BLaER1 (cell line): ENCODE measurements around the gene OLFML1.
A peak's percentile ranks its signal among the peaks of the same experiment; 100 is the strongest.

ENCODE experiments used
- H3K27ac ChIP-seq: shearing (Covaris generic); formaldehyde crosslinking; 2 replicates; pipeline ENCODE4 v1.8.1; 2022
- H3K27me3 ChIP-seq: shearing (Covaris generic); formaldehyde crosslinking; 2 replicates; pipeline ENCODE4 v1.8.1; 2022
- H3K36me3 ChIP-seq: shearing (Covaris generic); formaldehyde crosslinking; 2 replicates; pipeline ENCODE4 v1.8.1; 2022
- H3K4me1 ChIP-seq: shearing (Covaris generic); formaldehyde crosslinking; 2 replicates; pipeline ENCODE4 v1.8.1; 2022
- H3K4me2 ChIP-seq: shearing (Covaris generic); formaldehyde crosslinking; 2 replicates; pipeline ENCODE4 v1.8.1; 2022
- H3K4me3 ChIP-seq: shearing (Covaris generic); formaldehyde crosslinking; 2 replicates; pipeline ENCODE4 v1.8.1; 2022
- H3K9ac ChIP-seq: shearing (Covaris generic); formaldehyde crosslinking; 2 replicates; pipeline ENCODE4 v1.8.1; 2022
- H3K9me3 ChIP-seq: shearing (Covaris generic); formaldehyde crosslinking; 2 replicates; pipeline ENCODE4 v1.8.1; 2022
- H4K20me1 ChIP-seq: shearing (Covaris generic); formaldehyde crosslinking; 2 replicates; pipeline ENCODE4 v1.8.1; 2022
- Cebpa-rat ChIP-seq: shearing (Covaris generic); IDR thresholded peaks from 2 replicates; pipeline ENCODE4 v1.8.1; 2022

Gene OLFML1

DNA sequence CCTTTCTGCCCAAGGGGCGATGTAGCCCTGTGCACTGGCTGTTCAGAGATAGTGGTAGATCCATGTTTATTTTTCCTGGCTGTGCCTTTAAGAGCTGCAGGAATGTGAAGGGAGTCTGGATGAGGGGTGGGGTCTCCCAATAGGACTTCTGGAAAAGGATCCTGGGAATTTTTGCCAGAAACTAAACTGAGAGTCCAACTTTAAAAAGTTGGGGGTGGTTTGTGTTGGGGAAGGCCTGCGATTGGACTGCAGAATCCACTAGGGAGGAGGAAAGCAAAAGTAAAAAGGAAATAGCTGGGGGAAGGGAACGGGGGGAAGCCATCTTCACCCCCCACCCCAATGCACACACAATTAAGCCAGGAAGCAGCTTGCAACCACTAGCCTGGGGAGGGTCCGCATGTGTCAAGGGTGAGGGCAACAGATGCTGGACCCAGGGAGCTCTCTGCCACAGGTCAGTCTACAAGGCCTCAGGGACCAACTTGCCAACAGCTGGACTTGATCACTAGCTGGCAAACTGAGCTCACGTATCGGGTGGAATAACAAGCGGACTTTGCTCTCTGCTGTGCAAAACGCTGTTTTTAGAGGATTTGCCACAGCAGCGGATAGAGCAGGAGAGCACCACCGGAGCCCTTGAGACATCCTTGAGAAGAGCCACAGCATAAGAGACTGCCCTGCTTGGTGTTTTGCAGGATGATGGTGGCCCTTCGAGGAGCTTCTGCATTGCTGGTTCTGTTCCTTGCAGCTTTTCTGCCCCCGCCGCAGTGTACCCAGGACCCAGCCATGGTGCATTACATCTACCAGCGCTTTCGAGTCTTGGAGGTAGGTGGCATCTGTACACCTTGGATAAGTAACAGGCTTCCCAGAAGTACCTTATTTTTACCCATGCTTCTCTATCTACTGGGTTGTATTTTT lies at the start of gene OLFML1:
TSS of gene OLFML1 (plus strand) at position 321 of the 912 bp plus-strand sequence. CDS start at position 691, 370 bp downstream.
- TF ChIP-seq Cebpa-rat = no peak
- no peak within 1 kb of the TSS for H3K27ac ChIP-seq
- H4K20me1 ChIP-seq = no peaks in the 10 kb centered on the region
- H3K9ac ChIP-seq = no peak within 1 kb of the TSS
- H3K36me3 ChIP-seq = no peaks in the 10 kb centered on the region
- H3K4me2 ChIP-seq = no peak within 1 kb of the TSS
- no peaks in the 10 kb centered on the region for H3K9me3 ChIP-seq
- H3K4me1 ChIP-seq = peaks cover 7% of the 10 kb centered on the region; the same call in 1 of the 2 replicates
- H3K4me3 ChIP-seq = no peak within 1 kb of the TSS
- no peaks in the 10 kb centered on the region for H3K27me3 ChIP-seq

GRCh38 chr11:7436146-7436545 lies 49.2 kb upstream of the OLFML1 start:
- no peaks in the 10 kb centered on the region for H3K27me3 ChIP-seq
- no peaks in the 10 kb centered on the region for H4K20me1 ChIP-seq
- H3K4me1 ChIP-seq = peaks cover 14% of the 10 kb centered on the region
- no peaks in the 10 kb centered on the region for H3K36me3 ChIP-seq
- H3K27ac ChIP-seq = no peak overlapping the region
- no peak overlapping the region for H3K4me3 ChIP-seq
- no peaks in the 10 kb centered on the region for H3K9me3 ChIP-seq
- H3K9ac ChIP-seq = no peak overlapping the region
- TF ChIP-seq Cebpa-rat = no peak
- H3K4me2 ChIP-seq = peak overlapping the region; percentile 24

GRCh38 chr11:7436657-7437056 lies 48.6 kb upstream of the OLFML1 start:
- H3K9ac ChIP-seq = no peak overlapping the region
- H4K20me1 ChIP-seq = no peaks in the 10 kb centered on the region
- no peak for TF ChIP-seq Cebpa-rat
- H3K4me3 ChIP-seq = no peak overlapping the region
- peaks cover 14% of the 10 kb centered on the region for H3K4me1 ChIP-seq
- no peaks in the 10 kb centered on the region for H3K27me3 ChIP-seq
- no peaks in the 10 kb centered on the region for H3K9me3 ChIP-seq
- H3K36me3 ChIP-seq = no peaks in the 10 kb centered on the region
- H3K4me2 ChIP-seq = peak overlapping the region; percentile 24
- no peak overlapping the region for H3K27ac ChIP-seq

- Histone ChIP-seq H3K4me2 (no peak overlapping the region), H3K27me3 (no peaks in the 10 kb centered on the region), H3K4me1 (peaks cover 14% of the 10 kb centered on the region), H4K20me1 (no peaks in the 10 kb centered on the region), H3K4me3 (no peak overlapping the region), H3K27ac (no peak overlapping the region), H3K9me3 (no peaks in the 10 kb centered on the region), H3K36me3 (no peaks in the 10 kb centered on the region), H3K9ac (no peak overlapping the region)
- no peak for TF ChIP-seq Cebpa-rat
Observed at GRCh38 chr11:7437696-7438095, 47.6 kb upstream of the OLFML1 start.

GRCh38 chr11:7439746-7440320 lies 45.5 kb upstream of the OLFML1 start:
- Histone ChIP-seq H3K9ac (no peak overlapping the region), H3K4me2 (no peak overlapping the region), H3K36me3 (no peaks in the 10 kb centered on the region), H3K27me3 (no peaks in the 10 kb centered on the region), H3K4me1 (peaks cover 21% of the 10 kb centered on the region), H3K27ac (no peak overlapping the region), H4K20me1 (no peaks in the 10 kb centered on the region), H3K4me3 (no peak overlapping the region), H3K9me3 (no peaks in the 10 kb centered on the region)
- TF ChIP-seq Cebpa-rat = no peak

DNA sequence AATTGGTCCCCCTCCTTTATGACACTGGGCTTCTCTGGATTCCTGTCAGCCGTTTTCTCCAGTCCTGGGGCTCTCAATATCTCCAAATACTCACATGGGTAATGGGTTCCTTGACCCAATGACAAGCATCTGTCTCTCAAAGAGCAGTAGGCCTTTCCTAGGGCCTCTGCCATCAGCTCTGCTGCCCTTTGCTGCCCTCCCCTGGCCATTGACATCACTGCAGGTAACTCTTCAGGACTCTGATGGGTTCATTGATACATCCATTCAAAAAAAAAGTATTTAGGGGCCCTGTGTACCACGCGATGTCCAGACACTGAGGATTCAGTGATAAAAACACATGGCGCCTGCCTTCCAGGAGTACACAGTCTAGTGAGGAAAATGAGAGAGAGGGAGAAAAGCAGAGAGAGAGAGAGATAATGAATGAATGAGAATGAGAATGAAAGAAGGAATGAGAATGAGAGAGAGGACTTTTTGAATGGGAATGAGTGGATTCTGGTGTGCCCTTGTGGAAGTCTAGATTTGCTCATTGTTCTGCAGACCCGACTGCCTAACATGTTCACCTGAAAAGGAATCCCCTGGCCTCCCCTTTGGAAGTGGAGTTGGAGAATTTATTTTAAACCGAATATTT lies 42.6 kb upstream of the OLFML1 start:
- Histone ChIP-seq H3K4me2 (no peak overlapping the region), H3K4me3 (no peak overlapping the region)
- no peak for TF ChIP-seq Cebpa-rat

GRCh38 chr11:7444091-7444981 lies 41.0 kb upstream of the OLFML1 start:
- H4K20me1 ChIP-seq = no peaks in the 10 kb centered on the region
- H3K9me3 ChIP-seq = no peaks in the 10 kb centered on the region
- H3K27ac ChIP-seq = no peak overlapping the region
- no peaks in the 10 kb centered on the region for H3K36me3 ChIP-seq
- no peak overlapping the region for H3K9ac ChIP-seq
- no peak overlapping the region for H3K4me2 ChIP-seq
- H3K27me3 ChIP-seq = no peaks in the 10 kb centered on the region
- H3K4me3 ChIP-seq = no peak overlapping the region
- peaks cover 8% of the 10 kb centered on the region for H3K4me1 ChIP-seq
- TF ChIP-seq Cebpa-rat = no peak

More for the DNA sequence above, 42.6 kb upstream of the OLFML1 start:
- no peak overlapping the region for H3K27ac ChIP-seq
- H3K27me3 ChIP-seq = no peaks in the 10 kb centered on the region
- no peaks in the 10 kb centered on the region for H4K20me1 ChIP-seq
- no peak overlapping the region for H3K9ac ChIP-seq
- no peaks in the 10 kb centered on the region for H3K9me3 ChIP-seq
- no peaks in the 10 kb centered on the region for H3K36me3 ChIP-seq
- H3K4me1 ChIP-seq = peaks cover 7% of the 10 kb centered on the region

GRCh38 chr11:7445564-7445963 lies 39.7 kb upstream of the OLFML1 start:
- no peak overlapping the region for H3K4me3 ChIP-seq
- H3K4me2 ChIP-seq = no peak overlapping the region
- no peaks in the 10 kb centered on the region for H3K27me3 ChIP-seq
- H3K9ac ChIP-seq = no peak overlapping the region
- no peak overlapping the region for H3K27ac ChIP-seq
- no peaks in the 10 kb centered on the region for H3K9me3 ChIP-seq
- peaks cover 13% of the 10 kb centered on the region for H3K4me1 ChIP-seq
- H4K20me1 ChIP-seq = no peaks in the 10 kb centered on the region
- TF ChIP-seq Cebpa-rat = no peak
- H3K36me3 ChIP-seq = no peaks in the 10 kb centered on the region

- Histone ChIP-seq H3K9ac (no peak overlapping the region), H3K27ac (no peak overlapping the region), H3K4me3 (no peak overlapping the region), H3K4me2 (no peak overlapping the region), H3K4me1 (peaks cover 13% of the 10 kb centered on the region), H3K27me3 (no peaks in the 10 kb centered on the region), H4K20me1 (no peaks in the 10 kb centered on the region), H3K36me3 (no peaks in the 10 kb centered on the region), H3K9me3 (no peaks in the 10 kb centered on the region)
- no peak for TF ChIP-seq Cebpa-rat
Observed at GRCh38 chr11:7448201-7448600, 37.1 kb upstream of the OLFML1 start.
